Fibroblast of peridontal ligament (primary cell): ENCODE results near the gene CAPN7.
"Not testable (repeated sequence)": the region's sequence is repeated elsewhere in the genome, so short reads cannot be mapped to it uniquely, and the experiment has no call there.

Experiments used
- DNase-seq: peaks from one replicate; pipeline ENCODE4 v3.0.0-alpha.2; 2010; ENCODE audit errors: extremely low read depth

Gene CAPN7

GRCh38 chr3:15205934-15206661 is at the start of gene CAPN7:
Gene CAPN7, plus strand, starts transcription at chr3:15206246. Its CDS starts 250 bp downstream, at chr3:15206496.
- DNase-seq, result peak; percentile 87

- DNase-seq, result no peak
These were observed 48.6 kb upstream of the CAPN7 start for GRCh38 chr3:15157441-15157840.

- DNase-seq, result no peak
These were observed 46.4 kb upstream of the CAPN7 start for GRCh38 chr3:15159501-15160136.

- no peak for DNase-seq
These were observed 45.4 kb upstream of the CAPN7 start for GRCh38 chr3:15160662-15161061.

- no peak for DNase-seq
These were observed 44.9 kb upstream of the CAPN7 start for GRCh38 chr3:15161133-15161532.

GRCh38 chr3:15163656-15164055 is 42.4 kb upstream of the CAPN7 start:
- DNase-seq, result not testable (repeated sequence)

- DNase-seq, result peak; percentile 27
These were observed 41.7 kb upstream of the CAPN7 start for GRCh38 chr3:15164340-15164739.

- no peak for DNase-seq
These were observed 41.0 kb upstream of the CAPN7 start for GRCh38 chr3:15165061-15165460.

- not testable (repeated sequence) for DNase-seq
These were observed 39.7 kb upstream of the CAPN7 start for GRCh38 chr3:15166391-15166790.

- no peak for DNase-seq
These were observed 35.0 kb upstream of the CAPN7 start for GRCh38 chr3:15171096-15171495.

GRCh38 chr3:15172806-15173205 is 33.2 kb upstream of the CAPN7 start:
- no peak for DNase-seq

- DNase-seq, result no peak
These were observed 31.1 kb upstream of the CAPN7 start for GRCh38 chr3:15174953-15175352.

- DNase-seq, result no peak
These were observed 30.4 kb upstream of the CAPN7 start for GRCh38 chr3:15175605-15176004.

- DNase-seq, result no peak
These were observed 25.9 kb upstream of the CAPN7 start for GRCh38 chr3:15180042-15180611.

GRCh38 chr3:15181511-15181910 is 24.5 kb upstream of the CAPN7 start:
- DNase-seq, result no peak

- no peak for DNase-seq
These were observed 24.1 kb upstream of the CAPN7 start for GRCh38 chr3:15181963-15182362.

- no peak for DNase-seq
These were observed 23.0 kb upstream of the CAPN7 start for GRCh38 chr3:15183011-15183410.

GRCh38 chr3:15185404-15185803 is 20.6 kb upstream of the CAPN7 start:
- DNase-seq, result no peak

- DNase-seq, result no peak
These were observed 20.0 kb upstream of the CAPN7 start for GRCh38 chr3:15186101-15186476.

GRCh38 chr3:15186477-15187164 is 19.4 kb upstream of the CAPN7 start:
- DNase-seq, result not testable (repeated sequence)

GRCh38 chr3:15197340-15198029 is 8.6 kb upstream of the CAPN7 start:
- DNase-seq, result no peak

- no peak for DNase-seq
These were observed 7.4 kb upstream of the CAPN7 start for GRCh38 chr3:15198686-15199085.
